Erythroblast (primary cell): ENCODE data around the gene SLC24A3.

Experiments
- GATA1 ChIP-seq: IDR thresholded peaks from 2 replicates; pipeline ENCODE4 v1.6.1; 2011; ENCODE audit warnings: low read depth, mild to moderate bottlenecking, control low read depth, low read length, moderate library complexity
- POLR2A ChIP-seq: IDR thresholded peaks from 2 replicates; pipeline ENCODE4 v1.6.1; 2011; ENCODE audit warnings: mild to moderate bottlenecking, low read length

DNA sequence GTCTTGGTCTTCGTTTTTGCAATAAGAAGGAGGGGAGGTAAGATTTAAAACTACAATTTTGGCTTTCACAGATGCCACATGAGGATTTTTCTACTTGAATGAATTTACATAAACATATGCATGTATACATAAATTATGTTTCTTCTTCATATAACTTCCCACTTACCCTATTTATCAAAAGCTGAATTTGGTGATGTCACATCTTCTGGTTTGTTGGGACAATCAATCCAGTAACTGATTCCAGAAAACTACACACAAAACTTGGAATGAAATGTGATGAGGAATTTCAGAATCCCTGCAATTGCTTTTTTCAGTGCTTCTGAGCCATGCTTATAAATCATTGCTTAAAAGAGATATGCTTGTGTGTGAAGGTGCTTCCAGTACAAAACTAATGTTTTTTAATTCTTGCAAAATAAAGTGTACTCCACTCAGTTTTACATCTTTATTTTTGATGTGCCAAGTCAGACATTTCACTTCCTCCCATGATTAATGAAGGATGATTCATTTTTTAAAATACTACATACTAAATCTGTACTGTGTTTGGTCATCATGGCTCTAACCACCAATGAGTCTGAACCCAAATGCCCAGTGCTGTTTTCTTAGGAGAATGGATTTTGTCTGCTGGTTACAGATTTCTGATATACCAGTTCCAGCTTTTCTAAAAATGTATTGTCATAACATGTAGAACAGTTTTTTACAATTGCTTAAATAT, 513.5 kb downstream of the SLC24A3 start:
- TF ChIP-seq POLR2A (no peak), GATA1 (no peak)
